ENCODE measurements around the gene TMED4. TPM values are rescaled to one million over a fixed set of nuclear protein-coding genes. Genes with fewer than 3 reads are reported as not detected.

TMED4 gene
- total and polyA plus RNA-seq, 2 of the 13 experiments (the other 11 are each of a cell fraction or from before 2014, with no cell fraction given): 81.4 to 109 TPM

DNA sequence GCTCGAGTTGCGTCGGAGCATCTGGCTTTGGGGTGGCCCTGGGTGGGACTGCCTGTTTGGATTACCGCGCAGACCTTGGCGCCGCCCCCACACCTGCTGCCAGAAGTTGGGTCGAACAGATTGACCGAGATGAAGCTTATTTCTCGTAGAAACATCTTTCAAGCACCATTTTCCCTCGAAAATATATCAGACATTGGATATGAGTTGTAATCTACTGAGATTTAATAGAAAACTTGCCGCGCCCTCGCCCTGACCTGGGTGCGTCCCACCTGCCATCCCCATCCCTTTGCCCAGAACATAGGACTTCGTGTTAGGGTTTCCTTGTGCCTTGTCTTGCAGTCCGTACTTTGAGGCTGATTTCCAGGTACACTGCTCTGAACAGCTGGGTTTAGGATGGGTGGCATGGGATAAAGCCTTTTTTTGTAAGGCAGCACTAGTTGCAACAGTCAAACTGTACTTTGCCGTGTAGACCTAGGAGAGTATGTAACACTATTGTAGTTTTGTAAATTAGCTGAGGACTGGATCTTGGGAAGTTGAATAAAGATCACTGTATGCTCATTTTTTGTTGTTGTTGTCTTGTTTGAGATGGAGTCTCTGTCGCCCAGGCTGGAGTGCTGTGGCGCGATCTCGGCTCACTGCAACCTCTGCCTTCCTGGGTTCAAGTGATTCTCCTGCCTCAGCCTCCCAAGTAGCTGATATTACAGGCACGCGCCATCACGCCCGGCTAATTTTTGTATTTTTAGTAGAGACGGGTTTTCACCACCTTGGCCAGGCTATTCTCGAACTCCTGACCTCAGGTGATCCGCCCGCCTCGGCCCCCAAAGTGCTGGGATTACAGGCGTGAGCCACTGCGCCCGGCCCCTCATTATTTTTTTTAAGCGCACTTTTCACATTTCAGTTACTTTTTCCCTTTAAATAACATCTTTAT is 25.4 kb upstream of the TMED4 start (continued):
- TF ChIP-seq ZC3H4 (CRISPR knock-in tag; IDR thresholded peaks at IDR 0.05; ENCODE audit: borderline replicate concordance) (no peak), NFATC3 (CRISPR knock-in tag; IDR thresholded peaks at IDR 0.05) (peak; percentile 14; the same call in 1 of the 2 replicates), GABPA (IDR thresholded peaks at IDR 0.05; ENCODE audit: low read depth, low read length) (no peak), GABPA (CRISPR knock-in tag; IDR thresholded peaks at IDR 0.05; ENCODE audit: low read depth) (0 out of 2 replicates have a peak, but pooled peaks have one; percentile 5), HNF4A (CRISPR knock-in tag; IDR thresholded peaks at IDR 0.05) (0 out of 2 replicates have a peak, but pooled peaks have one; percentile 7), ZBTB8A (CRISPR knock-in tag; IDR thresholded peaks at IDR 0.05; ENCODE audit: borderline replicate concordance, low read depth) (no peak), NR2F1 (CRISPR knock-in tag; IDR thresholded peaks at IDR 0.05) (0 out of 4 replicates have a peak, but pooled peaks of 1 of the 2 experiments have one; percentile 5), TAF15 (IDR thresholded peaks at IDR 0.05; ENCODE audit: low read depth, low read length, poor library complexity, severe bottlenecking) (no peak), HNF4G (IDR thresholded peaks at IDR 0.05; ENCODE audit: borderline replicate concordance, low read depth, low read length) (no peak), HNF4G (CRISPR knock-in tag; IDR thresholded peaks at IDR 0.05; ENCODE audit: borderline replicate concordance, low read depth) (no peak), AGO2 (optimal IDR thresholded peaks at IDR 0.05; ENCODE audit: low read depth, low read length) (peak; percentile 19), ZC3H13 (CRISPR knock-in tag; IDR thresholded peaks at IDR 0.05) (no peak), YEATS4 (CRISPR knock-in tag; IDR thresholded peaks at IDR 0.05; ENCODE audit: borderline replicate concordance) (no peak), ZSCAN12 (CRISPR knock-in tag; IDR thresholded peaks at IDR 0.05) (no peak)
- TF ChIP-seq, protein P1, sequence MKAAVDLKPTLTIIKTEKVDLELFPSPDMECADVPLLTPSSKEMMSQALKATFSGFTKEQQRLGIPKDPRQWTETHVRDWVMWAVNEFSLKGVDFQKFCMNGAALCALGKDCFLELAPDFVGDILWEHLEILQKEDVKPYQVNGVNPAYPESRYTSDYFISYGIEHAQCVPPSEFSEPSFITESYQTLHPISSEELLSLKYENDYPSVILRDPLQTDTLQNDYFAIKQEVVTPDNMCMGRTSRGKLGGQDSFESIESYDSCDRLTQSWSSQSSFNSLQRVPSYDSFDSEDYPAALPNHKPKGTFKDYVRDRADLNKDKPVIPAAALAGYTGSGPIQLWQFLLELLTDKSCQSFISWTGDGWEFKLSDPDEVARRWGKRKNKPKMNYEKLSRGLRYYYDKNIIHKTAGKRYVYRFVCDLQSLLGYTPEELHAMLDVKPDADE (CRISPR knock-in tag; IDR thresholded peaks at IDR 0.05): no peak
- TF ChIP-seq, protein P2, sequence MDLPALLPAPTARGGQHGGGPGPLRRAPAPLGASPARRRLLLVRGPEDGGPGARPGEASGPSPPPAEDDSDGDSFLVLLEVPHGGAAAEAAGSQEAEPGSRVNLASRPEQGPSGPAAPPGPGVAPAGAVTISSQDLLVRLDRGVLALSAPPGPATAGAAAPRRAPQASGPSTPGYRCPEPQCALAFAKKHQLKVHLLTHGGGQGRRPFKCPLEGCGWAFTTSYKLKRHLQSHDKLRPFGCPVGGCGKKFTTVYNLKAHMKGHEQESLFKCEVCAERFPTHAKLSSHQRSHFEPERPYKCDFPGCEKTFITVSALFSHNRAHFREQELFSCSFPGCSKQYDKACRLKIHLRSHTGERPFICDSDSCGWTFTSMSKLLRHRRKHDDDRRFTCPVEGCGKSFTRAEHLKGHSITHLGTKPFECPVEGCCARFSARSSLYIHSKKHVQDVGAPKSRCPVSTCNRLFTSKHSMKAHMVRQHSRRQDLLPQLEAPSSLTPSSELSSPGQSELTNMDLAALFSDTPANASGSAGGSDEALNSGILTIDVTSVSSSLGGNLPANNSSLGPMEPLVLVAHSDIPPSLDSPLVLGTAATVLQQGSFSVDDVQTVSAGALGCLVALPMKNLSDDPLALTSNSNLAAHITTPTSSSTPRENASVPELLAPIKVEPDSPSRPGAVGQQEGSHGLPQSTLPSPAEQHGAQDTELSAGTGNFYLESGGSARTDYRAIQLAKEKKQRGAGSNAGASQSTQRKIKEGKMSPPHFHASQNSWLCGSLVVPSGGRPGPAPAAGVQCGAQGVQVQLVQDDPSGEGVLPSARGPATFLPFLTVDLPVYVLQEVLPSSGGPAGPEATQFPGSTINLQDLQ (CRISPR knock-in tag; IDR thresholded peaks at IDR 0.05): no peak
- TF ChIP-seq, protein P3, sequence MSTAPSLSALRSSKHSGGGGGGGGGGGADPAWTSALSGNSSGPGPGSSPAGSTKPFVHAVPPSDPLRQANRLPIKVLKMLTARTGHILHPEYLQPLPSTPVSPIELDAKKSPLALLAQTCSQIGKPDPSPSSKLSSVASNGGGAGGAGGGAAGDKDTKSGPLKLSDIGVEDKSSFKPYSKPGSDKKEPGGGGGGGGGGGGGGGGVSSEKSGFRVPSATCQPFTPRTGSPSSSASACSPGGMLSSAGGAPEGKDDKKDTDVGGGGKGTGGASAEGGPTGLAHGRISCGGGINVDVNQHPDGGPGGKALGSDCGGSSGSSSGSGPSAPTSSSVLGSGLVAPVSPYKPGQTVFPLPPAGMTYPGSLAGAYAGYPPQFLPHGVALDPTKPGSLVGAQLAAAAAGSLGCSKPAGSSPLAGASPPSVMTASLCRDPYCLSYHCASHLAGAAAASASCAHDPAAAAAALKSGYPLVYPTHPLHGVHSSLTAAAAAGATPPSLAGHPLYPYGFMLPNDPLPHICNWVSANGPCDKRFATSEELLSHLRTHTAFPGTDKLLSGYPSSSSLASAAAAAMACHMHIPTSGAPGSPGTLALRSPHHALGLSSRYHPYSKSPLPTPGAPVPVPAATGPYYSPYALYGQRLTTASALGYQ (CRISPR knock-in tag; IDR thresholded peaks at IDR 0.05): no peak
- TF ChIP-seq, protein P4, sequence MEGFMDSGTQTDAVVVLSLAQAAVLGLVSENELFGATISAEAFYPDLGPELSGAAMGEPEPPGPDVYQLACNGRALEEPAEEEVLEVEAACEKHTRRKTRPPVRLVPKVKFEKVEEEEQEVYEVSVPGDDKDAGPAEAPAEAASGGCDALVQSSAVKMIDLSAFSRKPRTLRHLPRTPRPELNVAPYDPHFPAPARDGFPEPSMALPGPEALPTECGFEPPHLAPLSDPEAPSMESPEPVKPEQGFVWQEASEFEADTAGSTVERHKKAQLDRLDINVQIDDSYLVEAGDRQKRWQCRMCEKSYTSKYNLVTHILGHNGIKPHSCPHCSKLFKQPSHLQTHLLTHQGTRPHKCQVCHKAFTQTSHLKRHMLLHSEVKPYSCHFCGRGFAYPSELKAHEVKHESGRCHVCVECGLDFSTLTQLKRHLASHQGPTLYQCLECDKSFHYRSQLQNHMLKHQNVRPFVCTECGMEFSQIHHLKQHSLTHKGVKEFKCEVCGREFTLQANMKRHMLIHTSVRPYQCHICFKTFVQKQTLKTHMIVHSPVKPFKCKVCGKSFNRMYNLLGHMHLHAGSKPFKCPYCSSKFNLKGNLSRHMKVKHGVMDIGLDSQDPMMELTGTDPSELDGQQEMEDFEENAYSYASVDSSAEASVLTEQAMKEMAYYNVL (CRISPR knock-in tag; IDR thresholded peaks at IDR 0.05; ENCODE audit: borderline replicate concordance): no peak
- TF ChIP-seq, protein P5, sequence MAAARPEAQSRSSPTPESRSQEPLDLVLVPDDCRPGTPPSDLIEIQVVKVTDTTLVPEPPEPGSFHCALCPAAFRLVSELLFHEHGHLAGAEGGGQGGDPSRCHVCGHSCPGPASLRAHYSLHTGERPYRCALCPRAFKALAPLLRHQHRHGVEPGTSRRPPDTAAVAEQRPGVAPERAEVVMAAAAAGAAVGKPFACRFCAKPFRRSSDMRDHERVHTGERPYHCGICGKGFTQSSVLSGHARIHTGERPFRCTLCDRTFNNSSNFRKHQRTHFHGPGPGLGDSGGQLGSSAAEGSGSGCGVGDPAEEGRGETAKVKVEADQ (CRISPR knock-in tag; IDR thresholded peaks at IDR 0.05; ENCODE audit: borderline replicate concordance): 0 out of 2 replicates have a peak, but pooled peaks have one; percentile 11
